SK-N-MC (cell line): ENCODE data around the gene OR5K2.

ENCODE experiments used
- EZH2 ChIP-seq: fragments of 200-600 bp; sonication (generic); IDR thresholded peaks from one replicate; pipeline ENCODE4 v1.6.1; 2017; ENCODE audit warnings: antibody characterized with exemption
- POLR2AphosphoS5 ChIP-seq: IDR thresholded peaks from 2 replicates; pipeline ENCODE4 v1.6.1; 2012; ENCODE audit warnings: mild to moderate bottlenecking, low read depth, low read length, borderline replicate concordance

DNA sequence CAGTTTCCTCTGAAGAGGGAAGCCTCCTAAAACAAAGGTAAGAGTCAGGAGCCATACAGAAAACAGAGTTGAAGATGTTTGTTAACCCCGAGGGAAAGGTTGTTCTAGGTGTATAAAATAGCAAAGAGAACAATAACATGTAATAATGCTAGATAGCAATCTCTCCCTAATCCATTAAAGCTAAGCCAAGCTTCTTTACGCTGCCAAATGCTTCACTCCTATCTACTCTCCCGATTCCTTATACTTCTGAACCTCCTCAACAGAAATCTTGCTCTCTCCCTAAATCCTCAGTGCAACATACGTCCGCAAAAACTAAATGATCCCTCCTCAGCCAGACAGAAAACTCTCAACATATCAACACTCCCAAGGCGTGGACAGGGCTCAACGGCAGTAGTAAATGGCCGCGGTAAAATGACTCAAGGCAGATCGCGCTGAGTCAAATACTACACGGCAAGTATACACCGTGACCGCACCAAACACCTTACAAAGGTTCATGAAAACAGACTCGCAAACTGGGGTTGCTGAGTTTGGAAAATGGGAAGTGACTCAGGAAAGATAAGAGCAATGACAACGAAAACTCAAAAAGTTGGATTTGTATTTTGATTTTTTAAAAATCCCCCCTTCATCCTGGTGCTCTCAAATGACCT lies 24.5 kb downstream of the OR5K2 start:
- TF ChIP-seq POLR2AphosphoS5 = no peak
- no peak for TF ChIP-seq EZH2
